Measurements from ENCODE around the gene MGST1. TPM values are rescaled to one million over a fixed set of nuclear protein-coding genes. Genes with fewer than 3 reads are reported as not detected.

The MGST1 gene
- total RNA-seq, 1 donor from 2014 or later, result 238 TPM

GRCh38 chr12:16300736-16301135 lies 46.7 kb upstream of the MGST1 start:
- Histone ChIP-seq H3K4me1 (no peaks in the 10 kb centered on the region), H3K9ac (no peak overlapping the region), H3K79me2 (ENCODE audit: low read depth) (no peaks in the 10 kb centered on the region), H3F3A (ENCODE audit: low read depth) (no peaks in the 10 kb centered on the region), H3K27ac (no peak overlapping the region), H3K9me3 (ENCODE audit: low read depth) (no peaks in the 10 kb centered on the region), H3K4me2 (no peak overlapping the region), H4K20me1 (ENCODE audit: low read depth) (no peaks in the 10 kb centered on the region), H3K27me3 (no peaks in the 10 kb centered on the region), H3K4me3 (no peak overlapping the region), H3K36me3 (no peaks in the 10 kb centered on the region), H2AFZ (replicated peaks) (no peak overlapping the region)
- Mint-ChIP-seq H3K27ac (no peak overlapping the region), H3K4me3 (no peak overlapping the region), H3K9me3 (no peaks in the 10 kb centered on the region), H3K27me3 (ENCODE audit: insufficient read depth, low read depth) (peaks cover 2% of the 10 kb centered on the region), H3K36me3 (no peaks in the 10 kb centered on the region), H3K4me1 (no peaks in the 10 kb centered on the region)
- TF ChIP-seq CTCF (IDR thresholded peaks at IDR 0.05), result no peak
- TF ChIP-seq EZH2 (IDR thresholded peaks at IDR 0.05), result no peak
- no peak for TF ChIP-seq EZH2phosphoT487 (IDR thresholded peaks at IDR 0.05)
- DNase-seq (ENCODE audit: low spot score), result no peak

- H3K36me3 ChIP-seq, result no peaks in the 10 kb centered on the region
- H3K4me3 Mint-ChIP-seq, result no peak overlapping the region
- no peaks in the 10 kb centered on the region for H3F3A ChIP-seq (ENCODE audit: low read depth)
- no peak overlapping the region for H3K27ac Mint-ChIP-seq
- H3K9ac ChIP-seq, result no peak overlapping the region
- H3K36me3 Mint-ChIP-seq, result no peaks in the 10 kb centered on the region
- H3K4me1 ChIP-seq, result no peaks in the 10 kb centered on the region
- H3K27ac ChIP-seq, result no peak overlapping the region
- DNase-seq (ENCODE audit: low spot score), result no peak
- H3K4me3 ChIP-seq, result no peak overlapping the region
- H4K20me1 ChIP-seq (ENCODE audit: low read depth), result no peaks in the 10 kb centered on the region
- no peak for TF ChIP-seq EZH2 (IDR thresholded peaks at IDR 0.05)
- no peak for TF ChIP-seq EZH2phosphoT487 (IDR thresholded peaks at IDR 0.05)
- H3K9me3 Mint-ChIP-seq, result peaks cover 3% of the 10 kb centered on the region
- no peaks in the 10 kb centered on the region for H3K27me3 ChIP-seq
- no peak overlapping the region for H2AFZ ChIP-seq (replicated peaks)
- peaks cover 3% of the 10 kb centered on the region for H3K4me1 Mint-ChIP-seq
- no peaks in the 10 kb centered on the region for H3K79me2 ChIP-seq (ENCODE audit: low read depth)
- H3K9me3 ChIP-seq (ENCODE audit: low read depth), result no peaks in the 10 kb centered on the region
- H3K4me2 ChIP-seq, result no peak overlapping the region
- H3K27me3 Mint-ChIP-seq (ENCODE audit: insufficient read depth, low read depth), result no peaks in the 10 kb centered on the region
Measured at GRCh38 chr12:16303939-16304338, 43.5 kb upstream of the MGST1 start.

GRCh38 chr12:16307856-16308475 lies 39.5 kb upstream of the MGST1 start:
- Mint-ChIP-seq H3K27me3 (ENCODE audit: insufficient read depth, low read depth) (no peaks in the 10 kb centered on the region), H3K4me3 (no peak overlapping the region), H3K36me3 (no peaks in the 10 kb centered on the region), H3K27ac (no peak overlapping the region), H3K4me1 (peaks cover 3% of the 10 kb centered on the region), H3K9me3 (peaks cover 6% of the 10 kb centered on the region)
- DNase-seq (ENCODE audit: low spot score), result no peak
- H3K9me3 ChIP-seq (ENCODE audit: low read depth), result no peaks in the 10 kb centered on the region
- H3K4me3 ChIP-seq, result no peak overlapping the region
- peak overlapping the region; percentile 67 for H2AFZ ChIP-seq (replicated peaks)
- H3K36me3 ChIP-seq, result no peaks in the 10 kb centered on the region
- no peak overlapping the region for H3K4me2 ChIP-seq
- H3K27ac ChIP-seq, result no peak overlapping the region
- no peaks in the 10 kb centered on the region for H4K20me1 ChIP-seq (ENCODE audit: low read depth)
- TF ChIP-seq EZH2phosphoT487 (IDR thresholded peaks at IDR 0.05) (no peak), EZH2 (IDR thresholded peaks at IDR 0.05) (no peak), CTCF (IDR thresholded peaks at IDR 0.05) (no peak)
- H3K4me1 ChIP-seq, result no peaks in the 10 kb centered on the region
- H3F3A ChIP-seq (ENCODE audit: low read depth), result no peaks in the 10 kb centered on the region
- no peak overlapping the region for H3K9ac ChIP-seq
- no peaks in the 10 kb centered on the region for H3K79me2 ChIP-seq (ENCODE audit: low read depth)
- H3K27me3 ChIP-seq, result no peaks in the 10 kb centered on the region

GRCh38 chr12:16310934-16311333 lies 36.5 kb upstream of the MGST1 start:
- H4K20me1 ChIP-seq (ENCODE audit: low read depth), result no peaks in the 10 kb centered on the region
- H3F3A ChIP-seq (ENCODE audit: low read depth), result no peaks in the 10 kb centered on the region
- peaks cover 2% of the 10 kb centered on the region for H3K27me3 Mint-ChIP-seq (ENCODE audit: insufficient read depth, low read depth)
- H3K27ac ChIP-seq, result no peak overlapping the region
- H3K9ac ChIP-seq, result no peak overlapping the region
- H3K4me3 ChIP-seq, result no peak overlapping the region
- no peak overlapping the region for H3K27ac Mint-ChIP-seq
- H3K27me3 ChIP-seq, result no peaks in the 10 kb centered on the region
- peaks cover 6% of the 10 kb centered on the region for H3K9me3 Mint-ChIP-seq
- peaks cover 3% of the 10 kb centered on the region for H3K4me1 Mint-ChIP-seq
- TF ChIP-seq EZH2phosphoT487 (IDR thresholded peaks at IDR 0.05), result no peak
- no peak for TF ChIP-seq CTCF (IDR thresholded peaks at IDR 0.05)
- no peak for TF ChIP-seq EZH2 (IDR thresholded peaks at IDR 0.05)
- H3K36me3 ChIP-seq, result no peaks in the 10 kb centered on the region
- H2AFZ ChIP-seq (replicated peaks), result no peak overlapping the region
- no peak overlapping the region for H3K4me3 Mint-ChIP-seq
- H3K79me2 ChIP-seq (ENCODE audit: low read depth), result no peaks in the 10 kb centered on the region
- no peak overlapping the region for H3K4me2 ChIP-seq
- no peaks in the 10 kb centered on the region for H3K4me1 ChIP-seq
- H3K9me3 ChIP-seq (ENCODE audit: low read depth), result no peaks in the 10 kb centered on the region
- no peaks in the 10 kb centered on the region for H3K36me3 Mint-ChIP-seq
- DNase-seq (ENCODE audit: low spot score), result no peak
